ENCODE measurements around the gene ID4. TPM values are rescaled to one million over a fixed set of nuclear protein-coding genes. Genes with fewer than 3 reads are reported as not detected.

Gene ID4
- total and polyA plus RNA-seq, 2 donors from 2014 or later, result 17.9 to 60.4 TPM

GRCh38 chr6:19833947-19834346, 3.2 kb upstream of the ID4 start:
- no peak overlapping the region for H3K27ac ChIP-seq (ENCODE audit: low read depth in 2 of 2, low read length in 2 of 2)
- H3K4me1 ChIP-seq (ENCODE audit: control insufficient read depth in 2 of 3, insufficient read depth in 2 of 3, low read depth in 1 of 3, low read length in 3 of 3), result no peaks in the 10 kb centered on the region
- TF ChIP-seq, protein P1, sequence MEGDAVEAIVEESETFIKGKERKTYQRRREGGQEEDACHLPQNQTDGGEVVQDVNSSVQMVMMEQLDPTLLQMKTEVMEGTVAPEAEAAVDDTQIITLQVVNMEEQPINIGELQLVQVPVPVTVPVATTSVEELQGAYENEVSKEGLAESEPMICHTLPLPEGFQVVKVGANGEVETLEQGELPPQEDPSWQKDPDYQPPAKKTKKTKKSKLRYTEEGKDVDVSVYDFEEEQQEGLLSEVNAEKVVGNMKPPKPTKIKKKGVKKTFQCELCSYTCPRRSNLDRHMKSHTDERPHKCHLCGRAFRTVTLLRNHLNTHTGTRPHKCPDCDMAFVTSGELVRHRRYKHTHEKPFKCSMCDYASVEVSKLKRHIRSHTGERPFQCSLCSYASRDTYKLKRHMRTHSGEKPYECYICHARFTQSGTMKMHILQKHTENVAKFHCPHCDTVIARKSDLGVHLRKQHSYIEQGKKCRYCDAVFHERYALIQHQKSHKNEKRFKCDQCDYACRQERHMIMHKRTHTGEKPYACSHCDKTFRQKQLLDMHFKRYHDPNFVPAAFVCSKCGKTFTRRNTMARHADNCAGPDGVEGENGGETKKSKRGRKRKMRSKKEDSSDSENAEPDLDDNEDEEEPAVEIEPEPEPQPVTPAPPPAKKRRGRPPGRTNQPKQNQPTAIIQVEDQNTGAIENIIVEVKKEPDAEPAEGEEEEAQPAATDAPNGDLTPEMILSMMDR (IDR thresholded peaks at IDR 0.05; ENCODE audit: borderline replicate concordance, extremely low read depth, insufficient read depth), result no peak
- no peak overlapping the region for H3K9ac ChIP-seq (ENCODE audit: low read length in 3 of 3)
- no peak for DNase-seq
- H3K9me3 ChIP-seq (ENCODE audit: control insufficient read depth in 2 of 3, insufficient read depth in 1 of 3, low read length in 3 of 3), result no peaks in the 10 kb centered on the region
- no peak overlapping the region for H3K4me3 ChIP-seq (ENCODE audit: low read length in 3 of 3)
- no peaks in the 10 kb centered on the region for H3K27me3 ChIP-seq (ENCODE audit: control insufficient read depth, insufficient read depth, low read length)
- H3K36me3 ChIP-seq (ENCODE audit: control insufficient read depth in 2 of 3, insufficient read depth in 3 of 3, low read length in 3 of 3), result no peaks in the 10 kb centered on the region
- intact Hi-C loops (cut with DNase I), result no loop called here
- no peak for FAIRE-seq

DNA sequence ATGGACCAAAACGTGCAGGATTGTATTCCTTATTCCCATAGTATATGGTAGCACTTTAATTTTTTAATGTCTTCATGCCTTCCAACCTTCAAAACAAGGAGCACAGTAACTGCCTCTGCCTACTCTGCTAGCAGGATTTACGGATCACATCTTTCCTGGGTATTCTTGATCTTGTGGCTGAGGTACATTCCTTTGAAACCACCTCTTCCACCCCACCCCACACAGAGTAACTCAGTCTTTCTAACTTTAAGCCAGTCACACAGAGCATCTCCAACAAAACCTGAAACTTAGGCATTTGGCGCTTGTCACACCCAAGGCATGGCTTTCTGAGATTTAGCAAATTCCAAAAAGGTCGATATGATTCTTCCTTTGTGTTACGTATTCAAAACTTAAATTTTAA, 2.3 kb upstream of the ID4 start:
- Histone ChIP-seq H3K27ac (ENCODE audit: low read depth in 2 of 2, low read length in 2 of 2) (no peak overlapping the region), H3K27me3 (ENCODE audit: control insufficient read depth, insufficient read depth, low read length) (no peaks in the 10 kb centered on the region), H3K36me3 (ENCODE audit: control insufficient read depth in 2 of 3, insufficient read depth in 3 of 3, low read length in 3 of 3) (peaks cover 0 to 2% (median 0%) of the 10 kb centered on the region in 3 donors), H3K9ac (ENCODE audit: low read length in 3 of 3) (no peak overlapping the region), H3K9me3 (ENCODE audit: control insufficient read depth in 2 of 3, insufficient read depth in 1 of 3, low read length in 3 of 3) (no peaks in the 10 kb centered on the region), H3K4me3 (ENCODE audit: low read length in 3 of 3) (no peak overlapping the region), H3K4me1 (ENCODE audit: control insufficient read depth in 2 of 3, insufficient read depth in 2 of 3, low read depth in 1 of 3, low read length in 3 of 3) (peaks cover 0 to 1% (median 0%) of the 10 kb centered on the region in 3 donors)
- DNase-seq (no peak), FAIRE-seq (no peak)
- TF ChIP-seq, protein P1 (IDR thresholded peaks at IDR 0.05; ENCODE audit: borderline replicate concordance, extremely low read depth, insufficient read depth), result no peak
- intact Hi-C loops (cut with DNase I), result no loop called here

- Histone ChIP-seq H3K4me3 (ENCODE audit: low read length in 3 of 3) (no peak overlapping the region), H3K4me1 (ENCODE audit: control insufficient read depth in 2 of 3, insufficient read depth in 2 of 3, low read depth in 1 of 3, low read length in 3 of 3) (peaks cover 0 to 5% (median 0%) of the 10 kb centered on the region in 3 donors), H3K27ac (ENCODE audit: low read depth in 2 of 2, low read length in 2 of 2) (no peak overlapping the region), H3K27me3 (ENCODE audit: control insufficient read depth, insufficient read depth, low read length) (no peaks in the 10 kb centered on the region), H3K36me3 (ENCODE audit: control insufficient read depth in 2 of 3, insufficient read depth in 3 of 3, low read length in 3 of 3) (peaks cover 0 to 2% (median 0%) of the 10 kb centered on the region in 3 donors), H3K9me3 (ENCODE audit: control insufficient read depth in 2 of 3, insufficient read depth in 1 of 3, low read length in 3 of 3) (no peaks in the 10 kb centered on the region), H3K9ac (ENCODE audit: low read length in 3 of 3) (no peak overlapping the region)
- DNase-seq (no peak), FAIRE-seq (no peak)
- intact Hi-C loops (cut with DNase I), result no loop called here
- TF ChIP-seq, protein P1 (IDR thresholded peaks at IDR 0.05; ENCODE audit: borderline replicate concordance, extremely low read depth, insufficient read depth), result no peak
Measured at GRCh38 chr6:19835605-19836004, 1.6 kb upstream of the ID4 start.
